Activated CD8-positive, alpha-beta memory T cell treated with anti-CD3 and anti-CD28 coated beads, Interleukin-2, amount 50 U/mL, for 1 hour (primary cell): ENCODE results near the gene PPP4R2.

Source experiments
- DNase-seq: peaks from one replicate; pipeline ENCODE4 v3.0.0-alpha.2; 2020; ENCODE audit errors: extremely low read depth

The PPP4R2 gene

DNA sequence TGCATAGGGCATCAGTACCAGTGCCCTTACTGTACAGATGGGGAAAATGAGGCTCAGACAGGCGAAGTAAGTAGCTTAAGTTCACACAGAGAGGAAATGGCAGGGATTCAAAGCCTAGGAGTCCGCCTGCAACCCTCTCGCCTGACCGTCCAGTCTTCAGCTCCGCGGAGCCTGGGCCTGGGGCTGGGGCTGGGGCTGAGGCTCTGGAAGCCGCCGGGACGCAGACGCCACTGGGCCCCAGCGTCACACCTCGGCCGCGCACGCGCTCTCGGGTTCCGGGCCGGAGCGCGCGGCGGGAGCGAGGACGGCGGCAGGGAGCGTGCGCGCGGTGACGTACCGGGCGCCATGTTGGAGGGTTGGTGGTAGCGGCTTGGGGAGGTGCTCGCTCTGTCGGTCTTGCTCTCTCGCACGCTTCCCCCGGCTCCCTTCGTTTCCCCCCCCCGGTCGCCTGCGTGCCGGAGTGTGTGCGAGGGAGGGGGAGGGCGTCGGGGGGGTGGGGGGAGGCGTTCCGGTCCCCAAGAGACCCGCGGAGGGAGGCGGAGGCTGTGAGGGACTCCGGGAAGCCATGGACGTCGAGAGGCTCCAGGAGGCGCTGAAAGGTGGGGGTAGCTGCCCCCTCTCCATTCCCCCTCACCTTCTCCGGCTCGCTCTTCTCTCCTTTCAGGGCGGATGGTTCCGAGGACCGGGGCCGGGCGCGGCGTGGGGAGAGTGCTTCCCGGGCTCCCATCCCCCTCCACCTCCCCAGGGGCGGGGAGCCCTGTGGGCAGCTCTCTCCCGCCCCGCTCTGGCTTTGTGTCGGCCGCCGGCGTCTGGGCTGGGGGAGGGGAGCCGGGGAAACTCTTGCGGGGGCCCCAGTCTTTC, at the start of gene PPP4R2:
Gene PPP4R2, plus strand, starts transcription at position 339 of the 861 bp plus-strand sequence. Its CDS starts 227 bp downstream, at position 566.
- peak; percentile 65 for DNase-seq

DNA sequence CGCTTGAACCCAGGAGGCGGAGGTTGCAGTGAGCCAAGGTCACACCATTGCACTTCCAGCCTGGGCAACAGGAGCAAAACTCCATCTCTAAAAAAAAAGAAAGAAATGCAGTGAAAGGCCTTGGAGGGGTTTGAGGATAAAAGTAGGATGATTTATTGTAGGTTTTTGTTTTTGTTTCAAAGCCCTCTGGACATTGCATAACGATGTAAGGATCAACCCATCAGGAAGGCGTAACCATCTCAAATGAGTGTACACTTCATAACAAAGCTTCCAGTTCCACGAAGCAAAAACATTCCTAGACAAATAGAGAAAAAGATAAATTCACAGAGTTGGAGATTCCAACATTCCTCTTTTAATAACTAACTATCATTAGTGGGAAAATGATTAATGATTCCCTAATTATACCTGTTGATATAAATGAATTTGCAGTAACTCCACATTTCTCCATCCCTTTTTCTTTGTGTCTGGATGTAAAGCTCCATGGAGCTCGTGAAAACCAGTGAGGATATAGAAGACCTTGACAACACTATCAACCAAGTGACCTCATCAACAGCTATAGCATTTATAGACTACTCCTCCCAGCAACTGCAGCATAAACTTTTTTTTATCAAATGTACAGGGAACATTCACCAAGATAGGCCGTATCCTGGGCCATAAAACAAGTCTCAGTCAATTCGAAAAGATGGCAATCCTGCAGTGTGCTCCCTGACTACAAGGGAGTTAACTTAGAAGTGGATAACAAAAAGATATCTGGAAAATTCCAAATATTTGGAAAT, 48.7 kb upstream of the PPP4R2 start:
- DNase-seq: no peak

- no peak for DNase-seq
Observed at GRCh38 chr3:72949016-72949415, 47.6 kb upstream of the PPP4R2 start.

- DNase-seq: no peak
Observed at GRCh38 chr3:72950372-72950771, 46.2 kb upstream of the PPP4R2 start.

GRCh38 chr3:72950801-72951200, 45.8 kb upstream of the PPP4R2 start:
- DNase-seq: no peak

DNA sequence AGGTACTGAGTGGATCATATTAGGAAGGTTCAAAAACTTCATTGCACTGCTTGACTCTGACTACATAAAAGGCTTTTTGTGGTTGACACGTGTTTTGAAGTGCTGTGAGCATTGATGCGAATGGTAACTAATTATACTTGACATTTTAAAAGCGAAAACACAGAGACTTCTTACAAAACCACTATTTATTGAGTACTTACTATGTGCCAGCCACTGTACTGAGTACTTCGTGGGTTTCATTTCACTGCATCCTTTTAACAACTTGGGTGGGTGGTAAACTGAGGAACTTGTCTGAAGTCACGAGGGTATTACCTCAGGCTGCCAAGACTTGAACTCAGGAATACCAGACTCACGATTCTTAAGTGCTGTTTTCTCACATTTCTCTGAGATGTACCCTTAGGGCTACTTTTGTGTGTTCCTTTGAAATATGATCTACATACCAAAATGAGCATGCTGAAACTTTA, 45.3 kb upstream of the PPP4R2 start:
- no peak for DNase-seq

DNA sequence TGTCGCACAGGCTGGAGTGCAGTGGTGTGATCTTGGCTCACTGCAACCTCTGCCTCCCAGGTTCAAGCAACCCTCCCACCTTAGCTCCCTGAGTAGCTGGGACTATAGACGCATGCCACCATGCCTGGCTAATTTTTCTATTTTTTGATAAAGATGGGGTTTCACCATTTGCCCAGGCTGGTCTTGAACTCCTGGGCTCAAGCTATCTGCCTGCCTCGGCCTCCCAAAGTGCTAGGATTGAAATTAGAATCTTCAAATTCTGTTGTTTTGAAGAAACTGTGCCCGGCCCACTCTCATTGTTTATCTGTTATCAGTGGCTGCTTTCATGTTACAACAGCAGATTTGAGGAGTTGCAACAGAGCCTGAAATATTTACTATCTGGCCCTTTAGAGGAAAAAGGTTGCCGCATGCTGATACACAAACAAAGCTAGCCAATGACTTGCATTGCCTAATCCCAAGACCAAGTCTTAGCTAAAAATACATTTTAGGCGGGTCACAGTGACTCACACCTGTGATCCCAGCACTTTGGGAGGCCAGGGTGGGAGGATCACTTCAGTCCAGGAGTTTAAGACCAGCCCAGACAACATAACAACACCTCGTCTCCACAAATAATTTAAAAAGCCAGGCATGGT, 43.2 kb upstream of the PPP4R2 start:
- no peak for DNase-seq

DNA sequence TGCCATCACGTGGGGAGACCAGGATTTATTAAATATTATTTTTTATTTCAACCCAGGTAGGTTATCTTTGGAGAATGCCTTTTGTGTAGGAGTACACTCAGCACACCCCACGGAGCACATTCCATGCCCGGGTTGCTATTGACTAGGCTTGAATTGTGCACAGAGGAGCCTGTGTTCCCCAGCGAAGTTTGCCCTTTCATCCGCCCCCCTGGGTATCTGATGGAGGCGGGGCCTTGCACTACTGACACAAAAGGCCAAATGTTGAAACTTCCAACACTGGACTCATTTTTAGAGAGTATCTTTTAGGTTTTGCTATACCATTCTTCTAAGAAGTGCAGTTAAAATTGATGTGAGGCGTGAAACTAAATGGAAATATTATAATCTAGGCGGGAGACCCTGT, 39.3 kb upstream of the PPP4R2 start:
- no peak for DNase-seq

- no peak for DNase-seq
Observed at GRCh38 chr3:72959336-72959735, 37.3 kb upstream of the PPP4R2 start.

DNA sequence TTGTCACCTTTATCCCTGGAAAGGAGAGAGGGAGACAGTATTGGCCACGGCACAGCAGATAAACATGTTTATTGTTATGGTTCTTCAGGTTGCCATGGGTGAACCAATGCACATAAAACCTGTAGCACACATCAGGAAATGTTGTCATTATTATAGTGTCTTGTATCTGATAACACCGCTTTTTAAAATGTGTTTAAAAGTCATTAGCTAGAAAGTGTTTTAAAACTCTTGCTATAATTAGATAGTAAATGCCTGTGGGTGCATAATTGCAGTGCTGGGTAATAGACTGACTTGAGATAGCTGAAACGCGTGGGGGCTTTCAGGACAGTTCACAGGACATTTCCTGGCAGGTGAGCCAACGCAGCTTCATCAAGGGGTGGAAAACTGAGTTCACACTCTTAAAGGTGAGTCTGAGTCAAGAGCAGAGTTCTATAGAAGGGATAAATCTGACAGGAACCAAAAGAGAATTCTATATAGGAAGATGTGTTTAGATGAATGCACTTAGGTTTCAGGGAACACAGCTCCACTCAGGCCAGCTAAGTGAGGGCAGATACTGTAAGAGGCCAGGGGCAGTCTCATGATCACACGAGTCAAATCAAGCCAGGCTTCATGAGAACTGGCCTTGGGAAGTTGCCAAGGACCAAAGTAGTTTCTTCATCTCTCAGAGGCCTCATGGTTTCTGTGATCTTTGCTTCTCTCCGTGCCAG, 35.6 kb upstream of the PPP4R2 start:
- no peak for DNase-seq

DNA sequence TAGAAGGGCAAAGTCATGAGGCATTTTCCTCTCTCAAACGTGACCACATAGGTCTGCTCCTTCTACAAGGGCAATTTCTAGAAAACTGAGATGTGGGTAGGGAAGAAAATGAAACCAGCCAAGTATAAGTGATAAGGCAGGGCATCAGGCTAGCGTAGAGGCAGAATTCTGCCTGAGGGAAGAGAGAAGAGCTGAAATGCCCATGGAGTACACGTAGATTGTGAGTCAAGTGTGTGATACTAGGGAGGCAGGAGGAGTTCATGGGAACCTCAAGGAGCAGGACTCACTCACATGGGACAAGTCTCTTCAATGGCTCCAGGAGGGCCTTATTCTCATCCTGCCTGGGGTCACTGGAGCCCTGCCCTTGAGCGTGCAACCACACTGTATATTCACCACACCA, 34.9 kb upstream of the PPP4R2 start:
- DNase-seq: no peak

DNA sequence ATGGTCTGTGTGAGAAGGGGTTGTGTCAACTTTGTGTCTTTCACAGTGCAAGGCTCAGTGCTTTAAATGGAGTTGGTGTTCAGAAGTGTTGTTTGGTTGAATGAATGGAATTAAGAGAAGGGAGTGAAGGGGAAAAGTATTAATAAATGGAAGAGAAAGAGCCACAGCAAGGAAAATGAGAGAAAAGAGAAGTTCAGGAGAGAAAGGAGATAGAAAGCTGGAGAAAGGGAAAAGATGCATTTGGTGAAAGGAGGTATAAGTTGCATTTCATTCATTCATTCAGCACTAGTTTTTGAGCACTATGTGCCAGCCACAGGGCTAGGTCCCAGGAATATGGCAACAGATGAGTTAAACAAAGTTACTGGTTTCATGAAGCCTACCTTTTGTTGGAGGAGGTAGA, 34.3 kb upstream of the PPP4R2 start:
- DNase-seq: no peak

DNA sequence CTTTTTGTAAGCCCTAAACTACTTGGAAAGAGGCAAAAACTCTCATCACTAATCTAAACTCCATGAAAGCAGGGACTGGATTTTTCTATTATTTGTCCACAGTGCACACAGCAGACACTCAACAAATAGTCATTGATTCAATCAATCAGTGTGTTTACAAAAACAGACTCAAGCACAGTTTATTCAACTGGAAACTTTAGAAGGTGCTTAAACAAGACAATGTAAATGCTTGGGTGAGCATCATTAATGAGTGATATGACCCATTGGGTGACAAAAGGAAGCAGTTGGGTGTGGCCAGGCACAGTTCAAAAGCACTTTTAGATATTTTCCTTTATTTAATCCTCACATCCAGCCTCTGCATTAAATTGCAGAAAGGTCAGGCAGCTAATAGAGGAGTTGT, 32.0 kb upstream of the PPP4R2 start:
- no peak for DNase-seq

DNA sequence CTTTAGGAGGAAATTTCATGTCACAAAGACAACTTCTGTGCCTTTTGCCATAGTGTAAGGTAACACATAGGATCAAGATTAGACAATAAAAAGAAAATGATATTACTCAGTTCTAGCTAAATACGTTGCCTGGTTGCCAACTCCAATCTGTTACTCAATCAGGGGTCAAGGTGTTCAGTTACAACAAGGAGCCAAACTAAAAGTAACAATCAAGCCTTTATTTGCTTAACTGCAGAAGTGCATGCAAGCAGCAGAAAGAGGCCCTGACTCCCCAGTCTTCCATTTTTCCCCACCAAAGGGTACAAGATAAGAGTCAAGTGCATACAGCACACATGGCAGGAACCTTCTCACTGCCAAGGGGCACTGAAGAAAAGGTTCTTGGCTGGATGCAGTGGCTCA, 28.3 kb upstream of the PPP4R2 start:
- DNase-seq: no peak

GRCh38 chr3:72969766-72970165, 26.8 kb upstream of the PPP4R2 start:
- no peak for DNase-seq

DNA sequence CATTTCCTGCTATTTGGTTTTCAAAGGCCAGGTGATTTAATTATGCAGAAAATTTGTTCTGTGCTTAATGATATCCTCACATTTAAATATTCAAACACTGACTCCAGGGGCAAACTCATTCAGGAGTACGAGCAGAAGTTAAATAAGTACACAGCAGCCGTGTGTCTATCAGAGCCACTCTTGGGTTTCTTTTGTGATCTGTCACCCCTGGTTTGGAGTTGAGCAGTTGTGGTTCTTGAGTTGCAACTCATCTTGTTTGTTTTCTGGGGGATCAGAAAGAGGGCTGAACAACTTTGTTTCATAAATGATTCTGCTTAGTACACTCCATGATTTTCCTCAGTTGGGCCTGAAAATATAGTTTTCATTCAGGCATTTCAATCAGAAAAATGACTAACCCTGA, 25.7 kb upstream of the PPP4R2 start:
- no peak for DNase-seq

DNA sequence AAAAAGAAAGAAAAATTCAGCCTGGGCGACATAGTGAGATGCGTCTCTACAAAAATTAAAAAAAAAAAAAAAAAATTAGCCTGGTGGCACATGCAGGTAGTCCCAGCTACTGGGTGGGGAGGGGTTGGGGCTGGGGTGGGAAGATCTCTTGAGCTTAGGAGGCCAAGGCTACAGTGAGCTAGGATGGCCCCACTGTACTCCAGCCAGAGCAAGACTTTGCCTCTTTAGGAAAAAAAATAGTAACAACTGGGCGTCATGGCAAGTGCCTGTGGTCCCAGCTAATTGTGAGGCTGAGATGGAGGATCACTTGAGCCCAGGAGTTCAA, 23.9 kb upstream of the PPP4R2 start:
- DNase-seq: no peak

DNA sequence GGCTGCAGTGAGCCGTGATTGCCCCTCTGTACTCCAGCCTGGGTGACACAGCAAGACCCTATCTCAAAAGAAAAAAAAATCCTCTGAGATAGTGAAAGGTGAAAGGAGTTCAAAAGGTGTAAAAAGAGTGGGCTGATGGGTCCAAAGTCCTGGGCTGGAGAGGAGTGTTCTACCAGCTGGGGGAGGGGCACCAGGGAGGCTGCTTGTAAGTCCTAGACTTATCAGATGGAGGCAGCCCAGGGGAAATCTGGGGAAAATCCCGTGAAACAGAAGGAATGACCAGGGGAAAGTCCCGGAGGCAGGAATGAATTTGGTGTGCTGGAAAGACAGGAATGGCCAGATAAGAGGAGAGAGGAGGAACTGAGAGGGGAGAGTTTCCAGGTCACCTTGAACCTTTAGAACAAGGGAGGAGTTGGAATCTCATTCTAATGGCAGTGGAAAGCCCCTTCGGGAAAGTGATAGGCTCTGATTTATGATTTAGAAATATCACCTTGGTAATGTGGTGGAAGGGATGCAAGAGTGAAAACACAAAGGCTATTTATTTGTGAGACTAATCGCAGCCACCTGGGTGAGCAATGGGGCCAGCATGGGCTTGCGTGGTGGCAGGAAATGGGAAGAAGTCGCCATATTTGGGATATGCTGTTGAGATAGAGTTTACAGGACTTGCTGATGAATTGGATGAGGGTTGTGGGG, 23.4 kb upstream of the PPP4R2 start:
- DNase-seq: no peak

DNA sequence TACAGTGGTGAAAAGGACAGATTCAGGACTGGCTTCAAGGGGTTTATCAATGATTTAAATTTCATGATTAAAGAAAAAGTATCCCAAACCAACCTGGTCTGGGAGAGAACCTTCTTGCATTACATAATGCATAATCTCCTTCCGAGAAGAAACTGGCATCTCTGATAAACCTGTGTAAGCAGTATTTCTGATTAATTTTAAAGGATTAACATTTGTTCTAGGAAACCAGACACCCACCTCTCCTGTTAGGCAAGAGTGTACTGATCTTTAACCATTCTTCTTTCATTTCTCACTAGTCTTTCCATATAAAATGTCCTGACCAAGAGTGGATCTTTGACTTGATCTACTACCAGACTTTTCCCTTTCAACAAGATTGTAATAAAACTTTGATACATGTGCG, 22.8 kb upstream of the PPP4R2 start:
- DNase-seq: no peak

- no peak for DNase-seq
Observed at GRCh38 chr3:72974956-72975355, 21.7 kb upstream of the PPP4R2 start.

DNA sequence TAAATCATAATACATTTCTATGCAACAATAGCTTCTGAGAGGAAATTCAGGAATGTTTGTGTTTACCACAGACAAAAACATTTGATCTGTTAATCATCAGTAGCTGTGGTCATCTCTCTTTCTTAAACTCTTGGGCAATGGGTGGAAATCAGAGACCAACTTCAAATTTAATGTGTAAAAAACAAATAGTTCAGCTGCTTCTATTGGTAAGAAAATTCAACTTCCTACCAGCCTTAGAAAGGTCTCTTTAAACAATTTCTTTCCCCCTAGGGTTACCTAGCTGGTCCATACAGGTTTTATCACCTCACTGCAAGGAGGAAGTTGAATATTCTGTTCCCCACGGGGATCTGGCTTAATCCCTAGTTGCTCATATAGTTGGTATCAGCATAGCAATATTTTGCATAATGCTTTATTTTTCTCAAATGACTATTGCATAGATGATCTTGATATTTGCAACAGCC, 20.3 kb upstream of the PPP4R2 start:
- no peak for DNase-seq
